Stimulated activated effector memory CD8-positive, alpha-beta T cell treated with anti-CD3 and anti-CD28 coated beads, Interleukin-12 subunit alpha, Interleukin-12 subunit beta, amount 100 ng/mL, for 72 hours (primary cell): ENCODE results near the gene TMED1.
"Not testable (repeated sequence)": the region's sequence is repeated elsewhere in the genome, so short reads cannot be mapped to it uniquely, and the experiment has no call there.

Experiments
- ATAC-seq: fragments of 150-1000 bp; cut with Tn5 transposase; 2 replicates; pipeline ENCODE4 v1.10.0; 2021
- DNase-seq, 2 donors: peaks; one replicate each; pipeline ENCODE4 v3.0.0; 2021 to 2022; ENCODE audit warnings: low spot score in 2 of 2
- H3K27ac Mint-ChIP-seq: one replicate; pipeline ENCODE4 v1.8.0; 2022; ENCODE audit warnings: mild to moderate bottlenecking, mixed read lengths
- H3K36me3 Mint-ChIP-seq: one replicate; pipeline ENCODE4 v1.8.0; 2022; ENCODE audit warnings: mild to moderate bottlenecking, mixed read lengths
- H3K4me1 Mint-ChIP-seq: one replicate; pipeline ENCODE4 v1.8.0; 2022; ENCODE audit warnings: mixed read lengths
- H3K4me3 Mint-ChIP-seq: one replicate; pipeline ENCODE4 v1.8.0; 2022; ENCODE audit warnings: mild to moderate bottlenecking, mixed read lengths
- H3K9me3 Mint-ChIP-seq: one replicate; pipeline ENCODE4 v1.8.0; 2022; ENCODE audit warnings: mixed read lengths

The TMED1 gene, protein sequence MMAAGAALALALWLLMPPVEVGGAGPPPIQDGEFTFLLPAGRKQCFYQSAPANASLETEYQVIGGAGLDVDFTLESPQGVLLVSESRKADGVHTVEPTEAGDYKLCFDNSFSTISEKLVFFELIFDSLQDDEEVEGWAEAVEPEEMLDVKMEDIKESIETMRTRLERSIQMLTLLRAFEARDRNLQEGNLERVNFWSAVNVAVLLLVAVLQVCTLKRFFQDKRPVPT

DNA sequence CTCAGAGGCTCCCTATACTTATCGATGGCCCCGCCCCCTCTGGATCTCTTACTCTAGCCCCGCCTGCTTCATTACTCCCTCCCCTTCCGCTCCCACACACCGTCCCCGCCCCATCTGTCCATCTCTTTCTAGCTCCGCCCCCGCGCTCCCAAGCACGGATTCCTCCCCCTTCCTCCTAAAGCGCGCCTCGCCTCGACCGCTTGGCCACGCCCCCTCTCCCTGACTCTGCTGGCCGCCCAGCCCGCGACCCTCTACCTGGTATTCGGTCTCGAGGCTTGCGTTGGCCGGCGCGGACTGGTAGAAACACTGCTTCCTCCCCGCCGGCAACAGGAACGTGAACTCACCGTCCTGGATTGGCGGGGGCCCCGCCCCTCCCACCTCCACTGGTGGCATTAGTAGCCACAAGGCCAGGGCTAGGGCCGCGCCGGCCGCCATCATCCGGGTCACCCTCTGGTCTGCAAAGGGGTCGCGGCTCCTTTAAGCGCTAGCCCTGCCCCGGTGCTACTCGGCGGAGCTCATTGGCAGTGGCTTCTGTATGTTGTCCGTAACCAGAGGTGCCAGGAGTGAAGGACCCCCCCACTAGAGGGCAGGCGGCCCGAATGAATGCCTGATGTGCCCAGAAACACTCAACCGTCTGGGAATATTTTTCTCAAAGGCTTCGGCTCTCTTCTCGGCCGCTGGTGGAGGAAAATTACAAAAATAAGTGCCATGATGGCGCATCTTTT is at the start of gene TMED1:
TMED1 (minus strand) TSS at position 459 of the 725 bp plus-strand sequence; CDS start at position 438, 21 bp downstream.
- Mint-ChIP-seq H3K4me1 (peaks cover 20% of the 10 kb centered on the region), H3K36me3 (peaks cover 66% of the 10 kb centered on the region), H3K27ac (peak within 1 kb of the TSS; percentile 100), H3K9me3 (peaks cover 2% of the 10 kb centered on the region), H3K4me3 (peak within 1 kb of the TSS; percentile 99)
- ATAC-seq (peak; percentile 94), DNase-seq (peak; percentile 84 to 99)

DNA sequence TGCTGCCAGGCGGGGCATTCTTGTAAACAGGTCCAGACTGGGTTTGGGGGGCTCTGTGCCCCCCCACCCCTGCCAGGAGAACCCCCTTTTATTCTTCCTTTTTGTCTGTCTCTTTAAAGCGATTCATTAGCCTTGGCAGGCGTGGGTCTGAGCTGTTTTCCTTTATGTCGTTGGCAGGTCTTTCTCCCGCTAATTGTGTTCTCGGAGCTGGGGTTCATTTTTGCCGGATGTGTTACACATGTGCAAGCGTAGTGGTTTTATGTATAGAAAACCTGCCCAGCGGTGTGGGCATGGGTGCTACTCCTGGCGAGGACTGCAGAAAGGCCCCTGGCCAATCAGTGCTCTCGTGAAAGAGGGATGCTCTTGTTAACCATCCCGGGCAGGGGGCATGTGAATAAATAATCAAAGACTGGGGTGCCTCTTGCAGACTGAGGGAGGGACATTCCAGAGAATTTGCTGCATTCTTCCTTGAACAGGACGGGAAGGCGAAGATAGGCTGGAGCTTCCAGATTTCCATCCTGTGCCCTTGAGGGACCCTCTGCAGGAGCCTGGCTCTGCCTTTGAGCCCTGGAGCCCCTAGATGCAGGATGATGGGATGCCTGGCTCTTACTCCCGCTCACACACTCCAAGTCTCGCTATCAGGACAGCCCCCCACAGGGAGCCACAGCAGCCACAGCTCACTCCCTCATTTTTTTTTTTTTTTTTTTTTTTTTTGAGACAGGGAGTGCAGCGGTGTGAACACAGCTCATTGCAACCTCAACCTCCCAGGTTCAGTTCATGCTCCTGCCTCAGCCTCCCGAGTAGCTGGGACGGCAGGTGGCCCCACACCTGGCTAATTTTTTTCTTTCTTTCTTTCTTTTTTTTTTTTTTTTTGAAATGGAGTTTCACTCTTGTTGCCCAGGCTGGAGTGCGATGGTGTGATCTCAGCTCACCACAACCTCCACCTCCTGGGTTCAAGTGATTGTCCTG is 49.5 kb upstream of the TMED1 start:
- Mint-ChIP-seq H3K4me3 (no peak overlapping the region), H3K9me3 (no peaks in the 10 kb centered on the region), H3K27ac (peak overlapping the region; percentile 10), H3K4me1 (peaks cover 14% of the 10 kb centered on the region), H3K36me3 (peaks cover 8% of the 10 kb centered on the region)
- DNase-seq (no peak), ATAC-seq (no peak)

DNA sequence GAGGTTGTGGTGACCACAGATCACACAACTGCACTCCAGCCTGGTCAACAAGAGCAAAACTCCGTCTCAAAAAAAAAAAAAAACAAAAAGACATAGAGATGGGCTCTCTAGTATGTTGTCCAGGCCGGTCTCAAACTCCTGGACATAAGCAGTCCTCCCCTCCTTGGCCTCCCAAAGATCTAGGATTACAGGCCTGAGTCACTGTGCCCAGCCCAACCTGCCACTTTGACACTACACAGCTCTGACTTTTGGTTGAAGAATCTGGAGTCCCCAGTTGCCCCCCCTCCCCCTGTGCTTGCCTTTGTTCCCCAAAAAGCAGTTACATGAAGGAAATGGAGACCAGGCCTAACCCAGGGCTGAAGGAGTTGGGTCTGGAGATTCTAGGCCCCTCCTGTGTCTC is 48.3 kb upstream of the TMED1 start:
- Mint-ChIP-seq H3K4me1 (peaks cover 17% of the 10 kb centered on the region), H3K4me3 (no peak overlapping the region), H3K27ac (no peak overlapping the region), H3K36me3 (peaks cover 8% of the 10 kb centered on the region), H3K9me3 (no peaks in the 10 kb centered on the region)
- ATAC-seq: no peak
- no peak for DNase-seq

DNA sequence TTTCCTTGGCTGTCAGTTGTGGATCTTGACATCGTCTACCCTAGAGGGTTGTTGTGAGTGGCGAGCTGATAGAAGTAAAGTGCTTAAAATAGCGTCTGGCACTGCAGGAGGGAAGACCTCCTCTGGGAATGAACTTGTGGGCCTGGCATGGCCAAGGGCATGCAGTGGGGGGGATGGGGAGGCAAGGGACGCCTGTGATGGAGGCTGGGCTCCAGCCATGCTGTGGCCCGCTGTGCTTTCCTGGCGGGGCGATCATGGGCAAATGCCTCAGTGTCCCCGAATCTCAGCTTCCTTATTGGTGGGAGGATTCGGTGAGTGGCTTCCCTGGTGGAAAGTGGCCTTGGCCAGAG is 46.1 kb upstream of the TMED1 start:
- peaks cover 22% of the 10 kb centered on the region for H3K4me1 Mint-ChIP-seq
- H3K4me3 Mint-ChIP-seq: no peak overlapping the region
- H3K9me3 Mint-ChIP-seq: no peaks in the 10 kb centered on the region
- H3K27ac Mint-ChIP-seq: no peak overlapping the region
- DNase-seq: no peak
- H3K36me3 Mint-ChIP-seq: peaks cover 8% of the 10 kb centered on the region
- ATAC-seq: no peak

DNA sequence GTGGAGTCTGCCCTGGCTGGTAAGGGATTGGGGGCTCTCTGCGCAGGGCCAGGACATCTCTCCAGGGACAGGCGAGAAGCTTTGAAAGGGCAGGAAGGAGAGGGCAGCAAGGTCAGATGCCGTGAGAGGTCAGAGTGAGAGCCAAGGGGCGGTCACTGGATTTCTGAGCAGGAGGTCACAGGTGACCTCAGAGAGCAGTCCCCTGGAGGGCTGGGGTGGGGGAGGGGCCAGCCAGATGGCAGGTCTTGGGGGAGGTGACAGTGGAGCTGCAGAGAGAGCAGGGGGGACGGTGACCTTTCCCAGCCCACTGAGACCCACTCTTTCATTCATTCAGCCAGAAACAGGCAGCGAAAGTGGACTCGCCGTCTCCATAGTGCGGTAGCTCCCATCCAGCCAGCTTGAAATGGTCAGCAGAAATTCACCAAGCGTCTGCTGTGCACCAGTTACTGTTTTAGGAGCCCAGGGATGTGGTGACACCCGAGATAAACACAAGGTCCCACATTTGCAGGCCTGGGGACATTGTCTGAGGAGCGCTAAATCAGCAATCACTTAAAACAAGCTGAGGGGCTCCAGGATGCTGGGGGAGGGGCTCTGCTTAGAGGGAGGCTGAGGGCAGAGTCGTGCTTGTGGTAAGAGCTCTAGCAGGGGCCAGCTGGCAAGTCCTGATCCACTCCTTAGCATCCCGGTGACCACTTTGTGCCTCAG is 45.5 kb upstream of the TMED1 start:
- peaks cover 8% of the 10 kb centered on the region for H3K36me3 Mint-ChIP-seq
- ATAC-seq: no peak
- no peak overlapping the region for H3K27ac Mint-ChIP-seq
- DNase-seq: no peak
- H3K4me1 Mint-ChIP-seq: peaks cover 24% of the 10 kb centered on the region
- no peaks in the 10 kb centered on the region for H3K9me3 Mint-ChIP-seq
- no peak overlapping the region for H3K4me3 Mint-ChIP-seq

DNA sequence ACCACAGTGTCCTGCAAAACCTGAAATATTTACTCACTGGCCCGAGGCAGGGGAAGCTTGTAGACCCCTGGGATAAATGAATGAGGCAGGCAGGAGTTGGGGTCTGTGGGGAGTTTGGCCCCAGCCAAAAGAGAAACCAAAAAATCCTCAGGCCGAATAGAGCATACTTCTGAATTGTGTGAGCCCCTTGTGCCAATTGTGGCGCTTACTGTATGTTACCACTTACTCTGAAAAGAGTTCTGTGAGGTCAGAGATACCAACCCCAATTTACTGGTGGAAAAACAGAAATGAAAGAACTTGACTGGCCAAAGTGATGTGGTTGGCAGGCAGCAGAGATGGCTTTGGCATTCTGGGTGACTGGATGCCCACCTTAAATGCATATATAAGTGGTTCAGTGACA is 42.2 kb upstream of the TMED1 start:
- Mint-ChIP-seq H3K9me3 (no peaks in the 10 kb centered on the region), H3K4me3 (peak overlapping the region; percentile 46), H3K4me1 (peaks cover 27% of the 10 kb centered on the region), H3K36me3 (peaks cover 23% of the 10 kb centered on the region), H3K27ac (peak overlapping the region; percentile 88)
- DNase-seq: no peak
- peak; percentile 29 for ATAC-seq

DNA sequence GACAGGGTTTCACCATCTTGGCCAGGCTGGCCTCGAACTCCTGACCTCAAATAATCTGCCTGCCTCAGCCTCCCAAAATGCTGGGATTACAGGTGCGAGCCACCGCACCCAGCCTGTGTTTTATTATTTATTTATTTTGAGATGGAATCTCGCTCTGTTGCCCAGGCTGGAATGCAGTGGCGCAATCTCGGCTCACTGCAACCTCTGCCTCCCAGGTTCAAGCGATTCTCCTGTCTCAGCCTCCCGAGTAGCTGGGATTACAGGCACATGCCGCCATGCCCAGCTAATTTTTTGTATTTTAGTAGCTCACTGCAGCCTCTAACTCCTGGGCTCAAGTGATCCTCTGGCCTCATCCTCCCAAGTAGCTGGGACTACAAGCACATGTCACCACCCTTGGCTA is 41.6 kb upstream of the TMED1 start:
- H3K4me3 Mint-ChIP-seq: peak overlapping the region; percentile 46

DNA sequence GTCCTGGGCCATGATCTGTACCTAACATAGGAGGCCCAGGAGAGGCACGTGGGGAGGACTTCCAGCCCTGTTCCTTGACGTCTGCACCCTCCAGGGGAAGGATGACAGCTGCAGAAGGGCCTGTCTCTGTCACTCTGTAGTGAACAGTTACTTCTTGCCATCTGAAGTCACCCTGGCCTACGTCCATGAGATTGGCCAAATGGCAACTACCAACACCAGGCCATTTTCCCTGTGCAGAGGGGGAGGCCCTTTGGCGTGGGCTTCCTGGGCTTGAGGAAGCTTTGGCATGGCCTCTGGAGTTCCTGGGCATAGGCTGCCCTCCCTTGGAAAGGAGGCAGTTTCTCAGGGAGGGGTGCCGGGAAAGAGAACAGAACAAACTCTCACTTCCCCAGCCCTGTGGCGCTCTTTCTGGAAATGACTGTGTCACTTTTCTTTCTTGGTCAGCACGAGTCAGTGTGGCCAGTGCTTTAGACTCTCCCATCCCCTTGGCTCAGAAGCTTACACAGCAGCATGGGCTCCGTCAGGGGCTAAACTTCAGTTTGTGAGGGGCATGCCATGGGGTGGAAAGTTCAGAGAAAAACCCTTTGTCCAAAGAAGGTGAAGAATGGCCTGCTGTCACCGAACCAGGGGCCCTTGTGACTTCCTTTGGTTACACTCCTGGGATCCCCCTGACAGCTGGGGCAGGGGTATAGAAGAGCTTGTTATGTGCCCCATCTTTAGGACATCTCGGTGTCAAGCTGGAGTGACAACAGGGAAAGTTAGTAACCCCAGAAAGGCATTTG is 40.6 kb upstream of the TMED1 start:
- Mint-ChIP-seq H3K9me3 (no peaks in the 10 kb centered on the region), H3K4me1 (peaks cover 34% of the 10 kb centered on the region), H3K27ac (peak overlapping the region; percentile 54), H3K4me3 (peak overlapping the region; percentile 42), H3K36me3 (peaks cover 27% of the 10 kb centered on the region)
- ATAC-seq (peak; percentile 72), DNase-seq (peak in 1 of 2 donors; percentile 76)

More for the DNA sequence above, 41.6 kb upstream of the TMED1 start:
- ATAC-seq, H3K9me3 Mint-ChIP-seq, DNase-seq: not testable (repeated sequence)
- peak overlapping the region; percentile 88 for H3K27ac Mint-ChIP-seq
- peaks cover 25% of the 10 kb centered on the region for H3K36me3 Mint-ChIP-seq
- peaks cover 31% of the 10 kb centered on the region for H3K4me1 Mint-ChIP-seq

DNA sequence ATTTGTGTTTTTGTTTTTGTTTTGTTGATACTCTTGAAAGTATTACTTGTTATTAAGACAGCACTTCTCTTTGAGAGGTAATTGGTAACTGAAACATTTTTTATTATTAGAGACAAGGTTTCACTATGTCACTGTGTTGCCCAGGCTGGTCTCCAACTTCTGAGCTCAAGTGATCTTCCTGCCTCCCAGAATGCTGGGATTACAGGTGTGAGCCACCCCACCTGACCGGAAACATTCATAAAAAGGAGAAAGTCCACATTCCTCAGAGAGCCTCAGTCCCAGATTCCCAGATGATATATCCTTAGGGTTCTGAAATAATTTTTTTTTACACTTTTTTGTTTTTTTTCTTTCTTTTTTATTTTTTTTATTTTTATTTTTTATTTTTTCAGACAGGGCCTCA is 38.0 kb upstream of the TMED1 start:
- Mint-ChIP-seq H3K36me3 (peaks cover 27% of the 10 kb centered on the region), H3K4me1 (peaks cover 43% of the 10 kb centered on the region), H3K27ac (no peak overlapping the region), H3K4me3 (peak overlapping the region; percentile 17), H3K9me3 (no peaks in the 10 kb centered on the region)
- ATAC-seq: no peak
- no peak for DNase-seq

DNA sequence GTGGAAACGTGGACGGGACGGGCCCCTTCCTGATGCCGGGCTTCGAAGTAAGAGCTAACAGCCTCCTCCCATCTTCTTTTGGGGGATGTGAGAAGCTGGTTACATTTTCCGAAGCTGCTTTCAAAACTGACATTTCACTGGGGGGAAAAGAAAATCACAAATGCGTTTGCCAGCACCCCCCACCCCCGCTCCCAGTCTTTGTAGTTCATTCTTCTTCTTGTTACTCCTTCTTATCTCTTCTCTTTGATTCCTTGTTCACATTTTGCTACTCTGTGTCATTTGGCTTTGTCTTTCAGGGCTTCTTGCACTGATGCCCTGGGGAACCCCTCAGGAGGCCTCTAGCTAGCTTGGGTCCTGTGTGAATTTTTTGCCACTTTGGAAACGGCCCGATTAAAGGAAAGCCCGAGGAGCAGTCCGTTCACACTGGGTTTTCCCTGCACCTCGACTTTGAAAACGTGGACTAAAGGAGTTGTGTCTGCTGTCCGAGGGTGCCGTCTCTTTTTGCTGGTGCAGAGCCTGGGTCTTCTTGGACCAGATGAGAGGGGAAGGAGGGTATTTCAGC is 36.6 kb upstream of the TMED1 start:
- Mint-ChIP-seq H3K4me1 (peaks cover 41% of the 10 kb centered on the region), H3K9me3 (no peaks in the 10 kb centered on the region), H3K36me3 (peaks cover 27% of the 10 kb centered on the region), H3K4me3 (peak overlapping the region; percentile 79), H3K27ac (peak overlapping the region; percentile 82)
- DNase-seq: peak in 1 of 2 donors; percentile 56
- ATAC-seq: no peak

DNA sequence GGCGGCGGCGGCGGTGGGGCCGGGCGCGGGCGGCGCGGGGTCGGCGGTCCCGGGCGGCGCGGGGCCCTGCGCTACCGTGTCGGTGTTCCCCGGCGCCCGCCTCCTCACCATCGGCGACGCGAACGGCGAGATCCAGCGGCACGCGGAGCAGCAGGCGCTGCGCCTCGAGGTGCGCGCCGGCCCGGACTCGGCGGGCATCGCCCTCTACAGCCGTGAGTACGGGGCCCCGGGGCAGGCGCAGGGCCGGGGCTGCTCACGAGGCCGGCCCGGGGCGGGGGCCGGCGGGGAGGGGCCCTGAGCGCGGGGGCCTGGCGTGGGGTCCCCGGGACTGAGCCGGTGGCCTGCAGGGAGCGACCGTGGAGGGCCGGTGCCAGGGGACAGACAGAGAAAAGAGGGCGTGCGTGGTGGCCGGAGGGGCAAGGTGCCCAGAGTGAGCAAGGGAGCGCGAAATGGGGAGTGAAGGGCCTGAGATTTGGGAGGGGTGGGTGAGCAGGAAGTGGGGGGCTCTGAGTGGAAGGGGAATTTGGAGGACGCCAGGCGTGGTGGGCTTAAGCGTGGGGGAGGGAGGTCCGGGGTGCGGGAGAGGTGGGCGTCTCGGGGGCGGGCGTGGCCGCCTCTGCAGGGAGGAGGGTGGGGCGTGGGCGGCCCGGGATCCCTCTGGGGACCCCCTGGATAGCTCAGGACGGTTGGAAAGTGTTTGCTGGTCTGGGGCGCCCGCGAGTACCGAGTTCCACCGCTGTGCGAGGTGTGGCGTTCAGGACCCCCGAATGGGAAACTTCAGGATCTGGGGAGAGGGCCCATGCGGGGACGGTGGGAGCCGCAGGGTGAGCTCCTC is 35.9 kb upstream of the TMED1 start:
- Mint-ChIP-seq H3K36me3 (peaks cover 27% of the 10 kb centered on the region), H3K27ac (peak overlapping the region; percentile 82), H3K4me1 (peaks cover 39% of the 10 kb centered on the region), H3K4me3 (peak overlapping the region; percentile 79), H3K9me3 (no peaks in the 10 kb centered on the region)
- ATAC-seq (peak; percentile 8), DNase-seq (peak; percentile 35 to 69)

DNA sequence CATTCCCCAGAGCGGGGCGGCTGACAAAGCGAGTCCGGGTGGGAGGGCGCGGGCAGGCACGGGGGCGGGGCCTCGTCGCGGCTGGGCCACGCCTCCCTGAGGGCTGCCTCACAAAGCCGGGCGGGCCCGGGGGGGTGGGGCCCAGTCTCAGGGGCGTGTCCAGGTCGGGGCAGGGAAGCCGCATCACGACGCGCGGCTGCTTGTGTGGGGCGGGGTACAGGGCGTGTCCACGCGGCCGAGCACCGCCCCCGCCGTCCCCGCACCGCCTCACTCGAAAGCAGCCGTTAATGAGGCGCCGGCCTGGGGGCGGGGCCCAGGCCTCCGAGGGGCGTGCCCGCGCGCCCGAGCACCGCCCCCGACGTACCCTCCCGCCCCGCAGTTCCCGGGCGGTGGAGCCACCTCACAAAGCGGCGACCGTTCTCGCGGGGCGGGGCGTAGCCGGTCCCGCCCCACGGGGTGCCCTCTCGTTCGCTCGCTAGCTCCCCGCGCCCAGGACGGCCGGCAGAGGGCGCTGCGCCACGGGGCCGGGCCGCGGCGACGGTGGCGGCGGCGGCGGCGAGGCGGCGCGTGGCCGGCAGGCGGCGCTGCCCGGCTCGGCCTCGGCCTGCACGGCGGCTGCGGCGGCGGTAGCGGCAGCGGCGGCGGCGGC is 35.1 kb upstream of the TMED1 start, which contains the start of gene CARM1:
CARM1 (plus strand) TSS at position 599 of the 649 bp plus-strand sequence. CDS start 150 bp downstream, outside the sequence.
- ATAC-seq (peak; percentile 91), DNase-seq (peak; percentile 99)
- Mint-ChIP-seq H3K27ac (peak within 1 kb of the TSS; percentile 89), H3K4me1 (peaks cover 32% of the 10 kb centered on the region), H3K36me3 (peaks cover 27% of the 10 kb centered on the region), H3K9me3 (no peaks in the 10 kb centered on the region), H3K4me3 (peak within 1 kb of the TSS; percentile 79)

DNA sequence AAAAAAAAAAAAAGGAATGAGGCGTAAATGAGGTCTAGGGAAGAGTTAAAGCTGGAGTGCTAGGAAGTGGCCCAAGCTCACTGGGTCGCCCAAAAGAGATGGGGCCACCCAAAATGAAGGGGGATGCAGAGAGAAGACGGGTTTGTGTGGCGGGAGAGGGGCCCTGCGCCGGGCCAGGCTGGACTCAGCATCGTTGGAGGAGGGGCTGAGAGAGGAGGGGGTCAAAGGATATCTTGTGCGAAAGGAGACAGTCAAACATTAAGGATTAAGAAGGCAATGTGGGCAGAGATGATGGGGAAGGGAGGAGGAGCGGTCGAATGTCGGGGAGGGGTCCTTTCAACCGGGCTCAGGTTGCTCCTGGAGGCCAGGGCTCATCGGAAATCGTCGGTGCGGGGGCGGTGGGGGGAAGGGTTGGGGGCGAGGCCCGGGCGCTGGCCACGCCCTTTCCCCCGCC is 34.5 kb upstream of the TMED1 start:
- peaks cover 27% of the 10 kb centered on the region for H3K36me3 Mint-ChIP-seq
- peak overlapping the region; percentile 89 for H3K27ac Mint-ChIP-seq
- H3K4me1 Mint-ChIP-seq: peaks cover 32% of the 10 kb centered on the region
- H3K4me3 Mint-ChIP-seq: peak overlapping the region; percentile 75
- ATAC-seq (no peak), DNase-seq (no peak)
- H3K9me3 Mint-ChIP-seq: no peaks in the 10 kb centered on the region
